ENCODE measurements around the gene PHLDB2. TPM values are rescaled to one million over a fixed set of nuclear protein-coding genes. Genes with fewer than 3 reads are reported as not detected.

Gene PHLDB2
- total and polyA plus RNA-seq, 2 of the 8 experiments (the other 6 are each of a cell fraction or from before 2014, with no cell fraction given): 5.8 to 22.6 TPM

DNA sequence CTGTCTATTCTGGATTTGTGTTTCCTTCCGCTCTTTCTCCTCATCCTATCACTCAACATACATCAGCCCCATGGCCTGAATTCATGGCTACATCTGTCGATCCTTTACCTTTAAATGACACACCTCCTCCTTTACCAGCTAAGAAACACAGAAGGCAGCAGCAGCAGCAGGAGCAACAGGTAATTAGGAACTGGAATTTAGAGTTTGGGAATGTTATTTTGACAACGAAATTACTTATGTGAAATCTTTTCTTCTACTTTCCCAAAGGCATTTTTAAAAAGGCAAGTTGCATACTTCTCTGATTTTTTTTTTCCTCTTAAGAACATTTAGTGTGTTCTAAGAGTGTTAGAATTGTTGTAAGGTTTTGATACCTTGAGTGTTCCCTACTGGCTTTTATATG, 90.6 kb downstream of the PHLDB2 start:
- Histone ChIP-seq H2AK5ac (ENCODE audit: low read depth, low read length) (no peak overlapping the region), H3K4me1 (replicated peaks in 1 of 4; ENCODE audit: control insufficient read depth in 3 of 4, insufficient read depth in 4 of 4, low read length in 3 of 4) (peaks cover 0 to 5% (median 1%) of the 10 kb centered on the region in 4 experiments; a peak in 4 of 7 replicates), H4K91ac (replicated peaks; ENCODE audit: insufficient read length, low read length) (no peak overlapping the region), H3K23ac (ENCODE audit: insufficient read length) (no peak overlapping the region), H2BK15ac (ENCODE audit: low read length) (no peak overlapping the region), H3K36me3 (ENCODE audit: control insufficient read depth in 2 of 4, insufficient read depth in 4 of 4, low read length in 3 of 4) (no peaks in the 10 kb centered on the region), H2BK20ac (ENCODE audit: low read length) (no peak overlapping the region), H4K20me1 (replicated peaks in 1 of 2; ENCODE audit: control insufficient read depth in 1 of 2, insufficient read depth in 2 of 2, low read length in 2 of 2) (no peaks in the 10 kb centered on the region), H3K9me3 (ENCODE audit: insufficient read depth in 2 of 2, low read depth in 1 of 2, low read length in 1 of 2) (no peaks in the 10 kb centered on the region), H2BK12ac (ENCODE audit: low read depth, low read length) (no peak overlapping the region), H3K79me2 (ENCODE audit: control insufficient read depth in 1 of 2, insufficient read depth in 2 of 2, low read length in 2 of 2) (no peaks in the 10 kb centered on the region), H3K23me2 (ENCODE audit: low read depth, low read length) (no peaks in the 10 kb centered on the region), H3K18ac (ENCODE audit: extremely low read depth, low read length) (no peak overlapping the region), H3K4me3 (ENCODE audit: extremely low read depth in 1 of 4, insufficient read depth in 2 of 4, low read depth in 3 of 4, low read length in 4 of 4) (no peak overlapping the region), H3K79me1 (ENCODE audit: low read depth, low read length) (no peaks in the 10 kb centered on the region), H3K14ac (ENCODE audit: insufficient read length) (no peak overlapping the region), H2BK5ac (ENCODE audit: low read depth, low read length) (no peak overlapping the region), H2AFZ (ENCODE audit: low read length) (no peak overlapping the region), H4K8ac (ENCODE audit: extremely low read depth, insufficient read depth, low read length) (no peak overlapping the region), H3K56ac (replicated peaks; ENCODE audit: insufficient read length, low read depth, low read length) (no peak overlapping the region), H3K4me2 (ENCODE audit: insufficient read depth in 1 of 2, low read depth in 2 of 2, low read length in 2 of 2) (no peak overlapping the region), H3K27ac (ENCODE audit: low read depth, low read length) (no peak overlapping the region), H4K5ac (ENCODE audit: insufficient read length, low read depth, low read length) (no peak overlapping the region), H3K27me3 (replicated peaks in 1 of 4; ENCODE audit: control insufficient read depth in 3 of 4, extremely low read depth in 1 of 4, insufficient read depth in 3 of 4, low read length in 3 of 4) (no peaks in the 10 kb centered on the region), H3K4ac (replicated peaks; ENCODE audit: insufficient read length, low read depth, low read length) (no peak overlapping the region), H2BK120ac (replicated peaks; ENCODE audit: low read depth, low read length) (no peak overlapping the region), H3K9ac (replicated peaks in 1 of 4; ENCODE audit: extremely low read depth in 1 of 4, low read depth in 3 of 4, low read length in 3 of 4) (no peak overlapping the region)
- no peak for DNase-seq (ENCODE audit: low read depth in 1 of 2, low spot score in 2 of 2)
- ChIA-PET CTCF (ENCODE audit: partially characterized antibody) (interaction anchor here (0.6 kb wide), 1 partner anchor 44 kb away, joined by 4 read pairs; no protein-coding TSS in a partner anchor), POLR2A (ENCODE audit: partially characterized antibody) (interaction anchor here (0.6 kb wide), 1 partner anchor 103 kb away, joined by 4 read pairs; no protein-coding TSS in a partner anchor)
- no peak for FAIRE-seq
- WGBS, 2 experiments (ENCODE audit: extremely low coverage in 1 of 2, insufficient coverage in 1 of 2, insufficient read length in 1 of 2, insufficient replicate concordance in 2 of 2, low coverage in 1 of 2, low lambda C conversion rate in 2 of 2, missing lambda C conversion rate in 1 of 2): 91% methylated on average over 3 of the region's 3 CpGs; no CpG with 5 or more reads in 1 of the 2 experiments
- TF ChIP-seq RAD21 (IDR thresholded peaks at IDR 0.05 in 1 of 2, conservative IDR thresholded peaks at IDR 0.05 in 1 of 2; ENCODE audit: low read depth in 2 of 2, low read length in 2 of 2) (no peak), GTF2F1 (IDR thresholded peaks at IDR 0.05; ENCODE audit: borderline replicate concordance, low read depth, low read length) (no peak), JUN (IDR thresholded peaks at IDR 0.05; ENCODE audit: low read depth, low read length) (no peak), CHD1 (IDR thresholded peaks at IDR 0.05; ENCODE audit: low read depth, low read length) (no peak), EP300 (IDR thresholded peaks at IDR 0.05; ENCODE audit: borderline replicate concordance in 1 of 2, low read depth in 2 of 2, low read length in 2 of 2) (no peak), RXRA (IDR thresholded peaks at IDR 0.05; ENCODE audit: insufficient read depth, low read depth, low read length) (no peak), SP1 (IDR thresholded peaks at IDR 0.05; ENCODE audit: low read depth, low read length) (no peak), EGR1 (IDR thresholded peaks at IDR 0.05; ENCODE audit: borderline replicate concordance, low read depth, low read length) (no peak), BACH1 (IDR thresholded peaks at IDR 0.05; ENCODE audit: low read length) (no peak), HDAC2 (IDR thresholded peaks at IDR 0.05; ENCODE audit: borderline replicate concordance in 1 of 2, low read depth in 2 of 2, low read length in 2 of 2) (no peak), SIX5 (IDR thresholded peaks at IDR 0.05; ENCODE audit: low read depth, low read length) (no peak), RFX5 (IDR thresholded peaks at IDR 0.05; ENCODE audit: borderline replicate concordance, low read depth, low read length) (no peak), CTBP2 (IDR thresholded peaks at IDR 0.05; ENCODE audit: borderline replicate concordance, insufficient read depth, insufficient read length, low read length) (no peak), ZNF274 (IDR thresholded peaks at IDR 0.05; ENCODE audit: borderline replicate concordance, extremely low read depth, low read length) (no peak)

All from H1 (cell line).